NCI-H1930 (cell line): Measurements from ENCODE around the gene TRIM31.
A peak's percentile ranks its signal among the peaks of the same experiment; 100 is the strongest.

Experiments used
- DNase-seq, 2 experiments: peaks; one replicate each; lab custom pipeline; 2025; lab: John Stamatoyannopoulos, UW

Gene TRIM31

DNA sequence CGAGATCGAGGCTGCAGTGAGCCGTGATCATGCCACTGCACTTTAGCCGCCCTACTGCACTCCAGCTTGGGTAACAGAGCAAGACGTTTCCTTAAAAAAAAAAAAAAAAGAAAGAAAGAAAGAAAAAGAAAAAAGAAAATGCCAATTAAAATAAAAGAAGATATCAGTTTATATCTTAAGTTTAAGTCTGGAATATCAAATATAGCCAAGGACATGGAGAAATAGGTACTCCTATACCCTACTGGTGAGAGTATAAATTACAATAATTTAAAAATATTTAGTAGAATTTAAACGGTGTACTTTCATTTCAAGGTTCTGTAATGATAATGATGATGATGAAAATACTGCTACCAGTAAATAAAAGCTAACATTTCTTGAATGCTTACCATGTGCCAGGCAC is 3.8 kb upstream of the TRIM31 start:
- no peak for DNase-seq

DNA sequence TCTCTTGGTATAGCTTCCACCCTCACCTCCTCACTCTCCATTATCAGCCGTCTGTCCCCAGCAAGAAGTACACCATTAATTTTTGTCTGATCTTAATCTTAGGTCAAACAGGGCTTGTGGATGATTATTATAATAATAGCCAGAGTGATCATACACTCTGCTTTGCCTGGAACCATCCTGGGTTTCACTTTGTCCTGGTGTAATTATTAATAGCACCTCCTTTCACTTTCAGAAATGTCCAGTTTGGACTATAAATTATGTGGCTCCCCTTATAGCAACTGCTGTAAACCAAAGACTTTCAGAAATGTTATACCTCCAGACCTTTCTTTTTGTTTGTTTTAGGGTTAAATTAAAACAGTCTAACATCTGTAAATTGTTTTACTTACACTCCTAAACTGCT is 951 bp upstream of the TRIM31 start:
- DNase-seq: no peak

DNA sequence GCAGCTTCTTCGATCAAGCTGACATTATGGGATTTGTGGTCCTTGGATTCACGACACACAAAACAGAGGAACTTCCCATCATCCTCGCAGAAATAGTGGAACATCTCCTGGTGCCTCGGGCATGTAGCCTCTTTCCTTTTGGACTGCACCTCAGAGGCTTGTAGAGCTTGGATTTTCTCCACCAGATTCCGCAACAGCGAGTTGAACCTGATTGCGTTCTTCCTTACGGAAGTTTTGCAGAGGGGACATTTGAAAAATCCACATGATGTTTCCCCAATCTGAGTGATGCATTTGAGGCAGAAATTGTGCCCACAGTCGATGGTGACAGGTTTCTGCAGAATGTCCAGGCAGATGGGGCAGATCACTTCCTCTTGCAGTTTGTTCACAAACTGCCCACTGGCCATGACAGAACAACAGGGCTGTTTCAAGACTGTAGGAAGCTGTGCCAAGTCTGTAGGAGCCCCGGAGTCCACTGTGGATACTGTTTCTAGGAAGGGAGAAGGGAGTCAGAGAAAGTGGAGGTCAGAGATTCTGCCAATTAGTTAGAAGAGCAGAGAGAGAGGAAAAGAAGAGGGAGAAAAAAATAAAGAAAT is 392 bp downstream of the TRIM31 start:
- no peak for DNase-seq

DNA sequence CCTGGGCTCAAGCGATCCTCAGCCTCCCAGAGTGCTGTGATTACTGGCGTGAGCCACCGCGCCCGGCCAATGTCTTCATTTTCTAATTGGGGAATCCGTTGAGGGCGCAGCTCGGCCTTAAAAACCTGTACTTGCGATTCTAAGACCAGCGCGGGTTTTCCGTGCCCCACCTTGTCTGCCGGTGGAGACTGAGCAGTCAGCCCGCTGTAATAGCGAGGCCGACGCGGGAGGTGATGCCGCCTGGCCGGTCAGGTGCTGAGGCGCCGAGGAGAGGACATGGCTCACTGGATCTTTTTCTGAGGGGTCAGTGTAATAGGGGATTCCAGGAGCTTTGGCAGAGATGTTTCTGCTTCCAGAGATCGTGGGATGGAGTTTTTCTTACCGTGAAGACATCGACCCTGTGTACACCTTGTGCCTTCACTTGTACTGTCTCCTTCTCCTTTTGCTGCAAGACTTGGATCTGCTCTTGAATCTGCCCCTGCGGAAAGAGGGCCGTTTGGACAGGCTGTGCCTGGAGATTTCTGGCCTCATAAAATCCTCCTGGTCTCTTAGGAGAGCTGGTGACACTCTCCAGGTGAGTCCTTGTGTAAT is 1.5 kb downstream of the TRIM31 start:
- DNase-seq: no peak

DNA sequence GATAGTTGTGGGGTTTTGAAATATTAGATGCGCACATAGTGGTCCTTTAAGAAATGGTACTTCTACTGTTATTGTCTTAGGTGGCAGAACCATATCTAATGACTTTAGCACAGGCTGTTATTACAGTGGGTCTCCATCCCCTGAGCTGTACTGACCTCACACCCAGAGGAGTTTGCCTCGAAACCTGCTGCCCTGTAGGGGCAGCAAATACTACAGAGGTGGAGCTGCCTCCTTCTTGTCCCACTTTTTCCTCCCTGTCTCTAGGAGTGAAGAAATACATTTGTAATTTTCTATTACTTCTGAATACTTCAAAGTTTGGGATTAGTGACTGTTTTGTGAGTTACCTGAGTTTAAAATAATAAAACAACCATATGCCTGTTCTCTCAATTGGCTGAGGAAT is 8.2 kb downstream of the TRIM31 start:
- no peak for DNase-seq

DNA sequence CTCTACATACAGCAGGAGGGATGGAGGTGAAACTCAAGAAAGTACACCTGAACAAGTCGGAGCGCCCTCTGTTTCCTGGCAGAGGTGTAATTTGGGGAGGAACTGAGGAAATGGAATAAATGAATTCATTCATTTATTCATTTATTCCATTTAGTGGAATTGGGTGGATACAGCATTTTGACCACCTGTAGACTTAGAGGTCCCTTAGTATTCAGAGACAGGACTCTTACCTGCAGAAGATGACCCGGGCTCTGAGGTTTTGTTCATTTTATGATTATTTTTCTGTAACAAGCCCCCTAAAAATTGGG is 9.1 kb downstream of the TRIM31 start:
- no peak for DNase-seq

DNA sequence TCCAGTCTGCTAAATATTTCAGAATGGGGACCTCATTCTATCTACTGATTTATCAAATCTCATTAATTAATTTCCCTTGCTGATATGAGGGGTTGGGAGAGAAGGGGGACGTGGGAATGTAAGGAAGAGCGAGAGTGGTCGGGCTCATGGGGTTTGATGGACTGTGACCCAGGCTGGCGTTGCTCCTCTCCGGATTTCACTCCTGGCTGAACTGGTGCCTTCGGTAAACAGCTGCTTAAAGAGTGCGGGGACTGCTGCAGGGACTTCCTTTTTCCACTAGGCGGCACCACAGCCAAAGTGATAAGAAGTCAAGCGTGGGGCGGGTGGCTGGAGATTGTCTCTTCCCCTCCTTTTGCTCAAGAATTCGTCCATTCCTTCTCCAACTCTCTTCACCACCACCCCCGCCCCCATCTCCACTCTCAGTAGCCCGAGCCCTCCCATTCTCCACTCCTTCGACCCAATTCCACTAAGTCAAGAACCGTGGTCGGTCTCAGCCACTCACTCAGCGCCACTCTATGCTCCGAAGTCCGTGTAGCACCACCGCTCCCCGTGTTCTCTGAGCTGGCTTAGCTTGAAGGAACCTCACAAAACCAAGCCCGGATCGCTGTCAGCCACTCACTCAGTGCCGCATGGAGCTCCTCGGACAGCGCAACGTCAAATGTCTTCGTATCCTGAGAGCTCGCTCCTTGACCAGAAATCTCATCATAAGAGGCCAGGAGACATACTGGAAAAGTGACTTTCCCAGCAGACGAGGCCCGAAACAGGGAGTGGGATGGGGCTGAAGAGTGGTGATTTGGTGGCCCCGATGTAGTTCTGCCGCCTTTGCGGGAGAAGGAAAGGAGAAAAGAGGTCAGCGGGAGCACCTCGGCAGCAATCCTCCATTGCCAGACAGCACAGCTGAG is 9.7 kb downstream of the TRIM31 start:
- peak; percentile 66 to 82 for DNase-seq

DNA sequence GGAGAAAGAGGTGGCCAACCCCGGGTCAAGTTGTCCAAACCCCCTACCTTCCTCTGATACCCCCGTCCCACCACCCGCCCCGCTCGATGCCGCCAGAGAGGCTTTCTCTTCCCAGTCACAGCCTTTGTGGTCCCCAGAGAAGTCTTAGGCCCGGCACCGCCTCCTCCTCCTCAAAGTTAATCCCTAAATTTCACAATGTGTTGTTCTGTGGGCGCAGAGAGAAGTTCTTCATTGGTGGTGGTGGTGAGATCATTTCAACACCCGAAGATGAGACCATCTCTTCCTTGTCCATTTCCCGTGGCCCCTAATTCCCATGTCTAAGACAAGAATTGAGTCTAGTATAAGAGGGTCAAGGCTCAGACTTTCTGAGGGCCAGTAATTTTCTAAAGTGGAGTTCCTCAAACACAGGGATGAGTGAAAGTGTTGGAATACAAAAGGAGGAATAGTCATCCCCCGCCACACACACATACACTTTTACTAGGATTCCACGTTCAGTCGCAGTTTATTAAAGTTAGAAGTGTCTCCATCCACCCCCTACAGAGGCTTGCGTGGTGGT is 10.4 kb downstream of the TRIM31 start:
- no peak for DNase-seq

DNA sequence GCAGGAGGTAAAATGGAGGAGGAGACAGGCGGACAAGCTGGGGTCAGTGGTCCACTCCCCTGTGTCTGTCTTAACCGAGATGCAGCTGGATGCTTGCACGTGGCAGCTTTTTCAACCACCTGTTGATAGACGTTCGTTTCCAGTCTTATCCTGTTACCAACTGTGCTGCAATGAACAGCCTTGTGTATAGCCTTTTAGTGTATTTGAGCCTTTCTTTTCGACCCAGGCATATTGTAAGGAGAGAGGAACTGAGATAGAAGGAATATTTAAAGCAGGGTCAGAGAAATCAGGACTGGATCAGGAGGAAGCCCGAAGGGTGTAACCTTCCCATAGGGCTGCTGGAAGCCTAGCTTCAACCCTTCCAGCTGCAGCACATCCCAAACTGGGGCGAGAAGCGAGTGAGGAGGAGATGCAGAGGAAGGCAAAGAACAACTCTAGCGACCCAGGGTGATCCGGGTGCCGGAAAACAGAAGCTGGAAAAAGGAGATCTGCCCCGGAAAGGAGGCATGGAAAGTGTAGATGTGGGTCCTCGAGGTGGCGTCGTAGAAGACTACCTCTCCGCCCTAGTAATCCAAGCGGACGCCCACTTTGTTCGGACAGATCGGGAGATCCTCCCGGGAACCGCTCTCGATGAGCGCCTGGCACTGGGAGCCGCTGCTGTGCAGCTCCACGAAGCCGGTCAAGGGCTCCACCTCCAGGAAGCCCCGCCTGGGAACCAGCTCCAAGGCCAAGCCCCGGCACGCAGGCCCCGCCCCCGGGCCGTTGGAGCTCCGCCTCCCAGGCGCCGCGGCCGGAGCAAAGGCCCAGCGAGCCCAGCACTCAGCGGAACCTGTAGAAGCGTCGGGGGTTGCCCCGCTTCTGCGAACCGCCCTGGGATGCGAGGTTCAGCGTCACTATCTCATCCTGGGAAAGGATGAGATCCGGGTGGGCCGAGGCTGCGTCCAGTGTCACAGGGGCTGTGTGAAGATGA is 11.2 kb downstream of the TRIM31 start:
- peak; percentile 61 to 82 for DNase-seq

DNA sequence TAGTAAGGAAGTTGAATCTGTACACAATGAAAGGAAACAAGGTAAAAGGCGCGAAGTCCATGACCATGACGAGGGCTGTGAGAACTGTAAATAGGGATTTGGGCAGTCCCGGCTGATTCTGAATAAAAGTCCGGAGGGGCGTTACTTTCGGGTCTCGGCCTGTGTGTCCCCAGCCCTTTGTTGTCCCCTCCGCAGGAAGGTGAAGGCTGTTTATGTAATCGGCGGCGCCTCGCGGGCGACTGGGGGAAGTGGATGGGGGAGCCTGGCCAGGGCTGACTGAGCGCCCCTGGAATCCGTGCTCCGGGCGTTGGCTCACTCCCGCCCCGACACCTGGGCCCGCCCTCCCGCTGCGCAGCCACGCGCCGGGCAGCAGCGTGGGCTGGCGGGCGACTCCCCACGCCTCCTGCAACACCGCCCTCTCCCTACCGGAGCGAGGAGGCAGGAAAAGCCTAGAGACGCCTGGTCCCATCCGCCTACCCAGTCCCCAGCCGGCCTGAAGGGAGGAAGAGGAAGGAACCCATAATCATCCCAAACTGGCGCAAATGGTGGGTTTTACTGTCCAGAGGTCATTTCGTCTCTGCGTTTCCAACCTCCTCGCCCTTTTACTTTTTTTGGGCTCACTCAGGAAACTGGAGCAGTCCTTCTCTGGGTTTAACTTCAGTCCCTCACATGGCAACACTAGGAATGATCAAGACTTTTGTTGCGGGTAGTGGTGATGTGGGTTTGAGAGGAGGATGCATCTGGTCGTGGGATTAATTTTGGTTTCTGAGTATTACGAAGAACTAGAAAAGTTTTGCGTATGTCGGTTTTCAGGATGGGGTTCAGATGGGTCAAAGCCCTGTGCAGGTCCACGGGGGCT is 12.1 kb downstream of the TRIM31 start:
- DNase-seq: peak in 1 of 2 experiments; percentile 15

DNA sequence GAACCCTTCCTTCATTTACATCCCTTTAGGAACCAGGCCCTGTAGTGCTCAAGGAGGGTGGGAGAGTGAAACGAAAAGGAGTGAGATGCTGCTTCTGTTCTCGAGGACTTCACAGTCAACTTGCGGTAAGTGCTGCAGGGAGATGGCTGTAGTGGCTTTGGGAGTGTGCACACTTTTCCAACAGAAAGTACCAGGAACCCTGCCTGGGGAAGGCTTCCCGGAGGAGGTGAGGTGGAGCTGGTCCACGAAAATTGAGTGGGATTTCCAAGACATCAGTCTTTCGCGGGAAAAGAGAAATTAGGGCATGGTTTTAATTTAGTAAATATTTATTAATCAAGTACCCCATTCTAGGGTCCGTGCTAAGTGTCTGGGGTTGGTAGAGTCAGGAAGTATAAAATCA is 12.7 kb downstream of the TRIM31 start:
- DNase-seq: no peak

DNA sequence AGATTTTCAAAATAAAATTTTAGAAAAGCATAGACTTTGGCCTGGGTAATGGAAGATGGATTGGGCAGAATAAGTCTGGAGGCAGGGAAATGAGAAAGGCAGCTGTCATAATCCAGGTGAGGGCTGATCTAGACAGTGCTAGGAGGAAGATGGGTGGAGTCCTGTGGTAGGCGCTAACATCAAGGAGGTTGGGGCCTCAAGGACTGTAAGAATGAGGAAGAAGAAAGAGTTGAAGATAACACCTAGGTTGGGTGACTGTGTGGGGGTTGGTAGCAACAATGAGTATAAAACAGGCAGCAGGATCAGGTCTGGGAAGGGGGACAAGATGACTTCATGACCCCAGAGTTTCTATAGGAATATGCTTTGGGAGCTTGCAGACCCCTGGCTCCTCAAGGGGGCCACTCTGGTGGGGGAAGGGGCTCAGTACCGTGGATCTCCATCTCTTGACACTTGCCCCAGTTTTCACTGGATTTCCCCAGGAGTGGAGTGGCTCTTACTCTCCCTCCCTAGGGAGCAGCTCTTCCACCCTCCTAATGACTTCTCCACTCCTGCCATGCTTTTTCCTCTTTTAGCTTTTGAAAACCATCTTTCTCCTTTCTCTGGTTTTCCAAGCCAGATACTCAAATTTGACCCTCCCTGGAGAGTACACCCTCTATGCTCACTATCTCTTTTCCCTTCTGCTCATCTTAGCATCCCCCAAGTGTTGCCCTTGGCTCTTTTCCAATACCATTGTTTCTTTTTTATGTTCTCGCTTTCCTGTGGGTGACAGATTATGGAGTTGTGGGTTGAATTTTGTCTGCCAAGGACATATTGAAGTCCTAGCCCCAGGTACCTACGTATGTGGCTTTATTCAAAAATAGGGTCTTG is 14.8 kb downstream of the TRIM31 start:
- DNase-seq: no peak

DNA sequence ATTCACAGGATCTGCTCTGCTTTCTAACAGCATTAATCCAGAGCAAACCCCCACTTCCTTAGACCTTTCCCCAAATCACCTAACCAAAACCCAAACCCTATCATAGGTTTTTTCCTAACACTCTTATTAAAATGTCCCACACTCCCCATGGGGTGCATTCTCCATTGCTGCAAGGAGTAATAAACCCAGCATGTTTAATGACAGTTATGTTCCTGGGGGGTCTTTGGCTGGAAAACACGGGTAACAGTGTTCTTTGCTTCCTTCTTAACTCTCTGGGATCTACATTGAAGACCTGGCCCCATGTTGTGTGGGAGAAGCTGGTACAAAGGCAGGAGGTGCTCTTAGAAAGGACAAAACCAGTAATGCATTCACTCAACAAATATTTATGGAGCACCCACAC is 16.1 kb downstream of the TRIM31 start:
- no peak for DNase-seq

DNA sequence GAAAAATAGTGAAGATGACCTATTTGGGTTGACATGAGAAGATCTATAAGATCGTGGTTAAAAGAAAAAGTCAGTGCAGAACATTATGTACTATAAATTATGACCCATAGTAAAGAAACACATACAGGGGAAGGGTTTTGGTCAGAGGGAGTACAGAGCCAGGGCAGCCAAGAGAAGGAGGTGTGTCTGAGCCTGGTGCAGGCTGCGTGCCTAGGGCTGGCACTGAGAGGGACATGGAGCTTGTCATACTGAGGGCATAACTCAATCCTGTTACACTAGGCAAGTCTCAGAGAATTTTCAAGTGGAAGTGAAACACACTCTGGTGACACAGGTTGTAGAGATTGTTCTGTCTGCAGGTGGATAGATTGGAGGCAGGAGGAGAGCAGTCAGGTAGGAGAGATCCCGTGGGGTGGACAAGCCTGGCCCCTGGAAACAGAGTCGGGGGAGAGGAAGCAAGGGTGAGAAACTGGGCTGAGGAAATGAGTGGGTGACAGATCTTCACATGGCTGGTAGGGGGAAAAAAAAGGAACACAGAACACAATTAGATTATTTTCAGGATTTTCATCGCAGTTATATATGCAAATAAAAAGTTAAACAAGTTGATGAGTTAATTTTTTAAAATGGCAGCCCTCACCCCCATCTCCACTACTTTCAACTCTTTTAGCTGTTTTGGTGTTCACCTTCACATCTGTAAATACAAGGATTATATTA is 18.8 kb downstream of the TRIM31 start:
- DNase-seq: no peak

DNA sequence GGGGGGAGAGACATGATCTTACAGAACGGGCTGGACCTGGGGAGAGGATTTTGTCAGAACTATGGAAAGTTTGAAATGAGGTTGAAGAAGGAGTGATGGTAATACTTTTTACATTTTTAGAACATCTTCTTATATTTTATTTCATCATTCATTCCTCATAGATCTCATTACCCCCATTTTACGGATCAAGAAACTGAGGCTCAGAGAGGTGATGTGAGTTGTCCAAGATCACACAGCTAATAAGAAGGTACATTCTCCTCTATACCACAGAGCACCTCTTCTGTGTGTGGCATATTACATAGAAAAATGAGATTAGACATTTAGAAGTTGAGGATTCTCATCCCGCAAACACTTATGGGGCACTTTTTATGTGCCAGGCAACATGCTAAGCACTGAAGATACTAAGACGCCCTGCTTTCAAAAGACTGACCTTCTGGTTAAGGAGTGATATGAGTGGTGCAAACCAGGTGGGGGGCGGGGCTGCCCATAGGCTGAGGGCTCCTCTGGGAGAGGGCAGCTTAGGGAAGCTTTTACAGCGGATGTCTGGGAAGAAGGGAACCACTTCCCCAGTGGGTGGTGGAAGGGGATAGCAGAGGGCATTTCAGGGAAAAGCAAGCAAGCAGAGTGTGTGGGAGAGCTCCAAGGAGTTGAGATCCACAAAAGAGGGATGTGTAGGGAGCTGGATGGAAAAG is 19.9 kb downstream of the TRIM31 start:
- no peak for DNase-seq

DNA sequence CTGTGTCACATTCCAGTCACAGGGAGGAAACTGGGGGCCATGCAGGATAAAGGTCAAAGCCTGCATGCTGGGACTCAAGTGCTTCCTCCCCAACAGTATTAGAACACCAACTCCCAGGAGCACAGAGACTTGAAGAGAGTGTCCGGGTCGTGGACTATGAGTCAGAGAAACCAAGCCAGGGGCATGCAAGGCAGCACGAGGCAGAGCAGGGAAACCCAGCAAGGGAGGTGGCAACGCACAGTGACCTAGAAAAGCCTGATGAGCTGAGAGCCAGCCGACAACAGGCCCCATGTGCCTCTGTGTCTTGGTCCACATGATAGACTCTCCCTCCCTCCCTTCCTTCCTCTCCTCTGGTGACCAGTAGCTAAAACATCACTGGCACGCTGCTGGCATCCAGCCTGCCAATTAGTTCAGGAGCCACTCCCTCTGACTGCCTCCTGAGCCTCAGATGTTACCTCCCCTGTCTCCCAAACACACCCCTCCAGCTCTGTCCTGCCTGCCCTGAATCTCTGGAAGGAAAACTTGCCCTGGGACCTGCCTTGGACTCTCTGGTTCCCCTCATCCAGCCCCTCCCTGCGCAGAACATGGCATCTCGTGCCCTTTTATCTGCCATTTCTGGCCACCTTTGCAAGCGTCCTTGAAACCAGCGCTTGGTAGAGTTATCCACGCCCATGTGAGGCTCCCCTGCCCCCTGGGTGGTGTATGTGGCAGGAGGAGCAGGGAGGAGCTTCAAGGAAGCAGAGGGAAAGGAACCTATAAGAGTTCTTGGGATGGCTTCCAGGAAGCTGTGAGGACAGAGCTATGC is 21.1 kb downstream of the TRIM31 start:
- DNase-seq: no peak

DNA sequence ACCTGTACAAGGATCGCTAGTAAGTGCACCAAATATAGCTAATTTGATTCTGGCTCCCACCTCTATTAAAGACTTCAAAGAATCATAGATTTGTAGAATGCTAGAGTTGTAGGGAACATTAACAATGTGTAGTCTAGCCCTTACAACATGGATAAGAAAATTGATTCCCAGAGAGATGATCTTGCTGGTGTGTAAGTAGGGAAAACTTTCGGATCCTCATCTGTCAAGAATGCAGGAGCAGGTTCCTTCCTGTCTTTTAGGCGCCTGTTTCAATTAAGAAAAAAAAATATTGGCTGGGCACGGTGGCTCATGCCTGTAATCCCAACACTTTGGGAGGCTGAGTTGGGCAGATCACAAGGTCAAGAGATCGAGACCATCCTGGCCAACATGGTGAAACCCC is 25.0 kb downstream of the TRIM31 start:
- DNase-seq: no peak

DNA sequence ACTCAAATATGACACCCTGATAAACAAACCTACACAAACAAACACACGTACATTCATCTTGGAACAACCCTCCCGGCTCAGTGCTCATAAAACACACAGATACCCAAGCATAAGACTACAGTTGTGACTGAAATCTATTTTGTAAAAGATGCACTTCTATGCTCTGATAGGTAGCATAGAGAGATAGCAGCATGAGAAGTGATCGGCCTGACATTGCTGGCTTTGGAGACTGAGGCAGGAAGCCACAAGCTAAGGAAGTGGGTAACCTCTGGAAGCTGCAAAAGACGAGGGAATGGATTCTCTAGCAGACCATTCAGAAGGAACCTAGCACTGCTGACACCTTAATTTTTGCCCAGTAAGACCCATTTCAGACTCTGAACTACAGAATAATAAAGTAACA is 35.7 kb downstream of the TRIM31 start:
- no peak for DNase-seq
